HEK293 (cell line): ENCODE results near the gene PRPH.

Experiments used
- ZNF629 ChIP-seq: fragments of 450-650 bp; formaldehyde crosslinking; IDR thresholded peaks from 2 replicates; pipeline ENCODE4 v1.5.1; 2017; ENCODE audit warnings: missing biosample characterization, missing genetic modification characterization
- ZNF785 ChIP-seq: fragments of 450-650 bp; formaldehyde crosslinking; IDR thresholded peaks from 2 replicates; pipeline ENCODE4 v1.5.1; 2016; ENCODE audit warnings: missing biosample characterization, missing genetic modification characterization
- TF ChIP-seq, protein P1 (sequence below): fragments of 450-650 bp; formaldehyde crosslinking; IDR thresholded peaks from 2 replicates; pipeline ENCODE4 v1.5.1; 2016; ENCODE audit warnings: missing biosample characterization, missing genetic modification characterization
- TF ChIP-seq, protein P2 (sequence below): fragments of 450-650 bp; IDR thresholded peaks from 2 replicates; pipeline ENCODE4 v1.5.1; 2018; ENCODE audit warnings: missing biosample characterization, missing genetic modification characterization

DNA sequence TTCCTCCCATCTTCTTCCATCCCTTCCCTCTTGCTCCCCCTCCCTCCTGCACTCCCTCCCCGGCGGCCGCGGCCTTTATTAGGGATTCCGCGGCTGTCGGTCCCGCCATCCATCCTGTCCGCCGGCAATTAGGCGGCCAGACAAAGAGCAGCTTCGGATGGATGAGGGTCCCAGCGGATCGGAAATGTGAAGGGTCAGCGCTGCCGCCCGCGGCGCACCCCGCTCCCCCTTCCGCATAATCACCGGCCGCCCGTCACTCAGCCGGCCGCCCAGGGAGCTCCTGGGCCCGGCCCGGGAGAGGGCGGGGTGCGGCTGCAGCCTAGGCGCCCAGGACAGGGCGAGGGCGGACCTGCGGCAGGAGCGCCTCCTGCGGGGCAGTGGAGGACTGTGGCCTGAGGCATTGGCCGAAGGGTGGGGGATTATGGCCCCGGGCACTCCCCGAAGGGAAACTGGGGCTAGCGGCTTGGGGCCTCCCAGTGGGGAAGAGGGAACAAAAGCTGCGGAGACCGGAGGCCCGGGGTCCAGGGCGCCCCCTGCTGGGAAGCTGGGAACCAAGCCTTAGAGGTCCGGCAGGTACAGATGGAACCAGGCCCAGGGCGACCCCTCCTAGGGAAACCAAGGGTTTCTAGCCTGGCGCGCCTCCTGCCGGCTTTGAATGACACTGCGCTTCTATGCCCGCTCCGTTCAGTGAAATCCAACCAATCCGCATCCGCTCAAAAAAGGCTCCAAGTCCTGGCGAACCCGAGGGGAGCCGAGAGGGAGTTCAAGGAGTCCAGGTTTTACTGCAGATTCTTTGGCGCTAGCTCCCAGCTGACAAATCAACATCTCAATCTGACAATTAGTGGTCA, 47.3 kb downstream of the PRPH start:
- no peak for TF ChIP-seq ZNF785 (tag by site-specific recombination)
- TF ChIP-seq, protein P1, sequence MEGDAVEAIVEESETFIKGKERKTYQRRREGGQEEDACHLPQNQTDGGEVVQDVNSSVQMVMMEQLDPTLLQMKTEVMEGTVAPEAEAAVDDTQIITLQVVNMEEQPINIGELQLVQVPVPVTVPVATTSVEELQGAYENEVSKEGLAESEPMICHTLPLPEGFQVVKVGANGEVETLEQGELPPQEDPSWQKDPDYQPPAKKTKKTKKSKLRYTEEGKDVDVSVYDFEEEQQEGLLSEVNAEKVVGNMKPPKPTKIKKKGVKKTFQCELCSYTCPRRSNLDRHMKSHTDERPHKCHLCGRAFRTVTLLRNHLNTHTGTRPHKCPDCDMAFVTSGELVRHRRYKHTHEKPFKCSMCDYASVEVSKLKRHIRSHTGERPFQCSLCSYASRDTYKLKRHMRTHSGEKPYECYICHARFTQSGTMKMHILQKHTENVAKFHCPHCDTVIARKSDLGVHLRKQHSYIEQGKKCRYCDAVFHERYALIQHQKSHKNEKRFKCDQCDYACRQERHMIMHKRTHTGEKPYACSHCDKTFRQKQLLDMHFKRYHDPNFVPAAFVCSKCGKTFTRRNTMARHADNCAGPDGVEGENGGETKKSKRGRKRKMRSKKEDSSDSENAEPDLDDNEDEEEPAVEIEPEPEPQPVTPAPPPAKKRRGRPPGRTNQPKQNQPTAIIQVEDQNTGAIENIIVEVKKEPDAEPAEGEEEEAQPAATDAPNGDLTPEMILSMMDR (tag by site-specific recombination): peak; percentile 88
- TF ChIP-seq ZNF629 (tag by site-specific recombination): no peak; the same call in 1 of the 2 replicates
- TF ChIP-seq, protein P2, sequence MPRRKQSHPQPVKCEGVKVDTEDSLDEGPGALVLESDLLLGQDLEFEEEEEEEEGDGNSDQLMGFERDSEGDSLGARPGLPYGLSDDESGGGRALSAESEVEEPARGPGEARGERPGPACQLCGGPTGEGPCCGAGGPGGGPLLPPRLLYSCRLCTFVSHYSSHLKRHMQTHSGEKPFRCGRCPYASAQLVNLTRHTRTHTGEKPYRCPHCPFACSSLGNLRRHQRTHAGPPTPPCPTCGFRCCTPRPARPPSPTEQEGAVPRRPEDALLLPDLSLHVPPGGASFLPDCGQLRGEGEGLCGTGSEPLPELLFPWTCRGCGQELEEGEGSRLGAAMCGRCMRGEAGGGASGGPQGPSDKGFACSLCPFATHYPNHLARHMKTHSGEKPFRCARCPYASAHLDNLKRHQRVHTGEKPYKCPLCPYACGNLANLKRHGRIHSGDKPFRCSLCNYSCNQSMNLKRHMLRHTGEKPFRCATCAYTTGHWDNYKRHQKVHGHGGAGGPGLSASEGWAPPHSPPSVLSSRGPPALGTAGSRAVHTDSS (tag by site-specific recombination): no peak
